Stimulated activated CD4-positive, alpha-beta T cell treated with anti-CD3 and anti-CD28 coated beads, Interleukin-4, amount 100 ng/mL, for 4 hours (primary cell): ENCODE data around the gene TRIM24.

Experiments used
- DNase-seq, 2 experiments: peaks; one replicate each; pipeline ENCODE4 v3.0.0-alpha.2; 2020

TRIM24 gene

GRCh38 chr7:138584283-138584682 is 124.2 kb downstream of the TRIM24 start:
- DNase-seq = no peak

GRCh38 chr7:138584696-138585095 is 124.6 kb downstream of the TRIM24 start:
- no peak for DNase-seq

GRCh38 chr7:138585283-138585993 is 125.4 kb downstream of the TRIM24 start:
- DNase-seq = no peak

- no peak for DNase-seq
Measured at GRCh38 chr7:138587485-138587884, 127.4 kb downstream of the TRIM24 start.

GRCh38 chr7:138588986-138589385 is 128.9 kb downstream of the TRIM24 start:
- DNase-seq = no peak

- DNase-seq = no peak
Measured at GRCh38 chr7:138590154-138590553, 130.1 kb downstream of the TRIM24 start.

GRCh38 chr7:138595454-138595853 is 135.4 kb downstream of the TRIM24 start:
- DNase-seq = no peak

GRCh38 chr7:138602451-138602850 is 142.4 kb downstream of the TRIM24 start:
- no peak for DNase-seq

- DNase-seq = no peak
Measured at GRCh38 chr7:138603549-138604318, 143.7 kb downstream of the TRIM24 start.

- no peak for DNase-seq
Measured at GRCh38 chr7:138606236-138606635, 146.2 kb downstream of the TRIM24 start.

- no peak for DNase-seq
Measured at GRCh38 chr7:138607216-138608126, 147.4 kb downstream of the TRIM24 start.

GRCh38 chr7:138608275-138608674 is 148.2 kb downstream of the TRIM24 start:
- DNase-seq = no peak

GRCh38 chr7:138610671-138611170 is 150.7 kb downstream of the TRIM24 start:
- DNase-seq = no peak

- no peak for DNase-seq
Measured at GRCh38 chr7:138613630-138614029, 153.6 kb downstream of the TRIM24 start.

- no peak for DNase-seq
Measured at GRCh38 chr7:138616085-138616484, 156.0 kb downstream of the TRIM24 start.

- no peak for DNase-seq
Measured at GRCh38 chr7:138618506-138618905, 158.4 kb downstream of the TRIM24 start.

- no peak for DNase-seq
Measured at GRCh38 chr7:138618933-138619332, 158.9 kb downstream of the TRIM24 start.

GRCh38 chr7:138622841-138623240 is 162.8 kb downstream of the TRIM24 start:
- no peak for DNase-seq

- no peak for DNase-seq
Measured at GRCh38 chr7:138625084-138625848, 165.2 kb downstream of the TRIM24 start.

- DNase-seq = no peak
Measured at GRCh38 chr7:138625849-138626230, 165.8 kb downstream of the TRIM24 start.

- DNase-seq = no peak
Measured at GRCh38 chr7:138626846-138627245, 166.8 kb downstream of the TRIM24 start.

- DNase-seq = no peak
Measured at GRCh38 chr7:138627361-138627760, 167.3 kb downstream of the TRIM24 start.
